Hepatocyte (in vitro differentiated cells): ENCODE data around the gene KCNK4. TPM values are rescaled to one million over a fixed set of nuclear protein-coding genes. Genes with fewer than 3 reads are reported as not detected.

Source experiments
- DNase-seq: peaks from one replicate; pipeline ENCODE4 v3.0.0-alpha.2; 2016; ENCODE audit warnings: low spot score
- H2AFZ ChIP-seq: fragments of 200-600 bp; sonication (generic); 2 replicates; pipeline ENCODE4 v1.6.0; 2016; ENCODE audit warnings: antibody characterized with exemption, mild to moderate bottlenecking
- H3K27ac ChIP-seq: fragments of 200-600 bp; sonication (generic); 2 replicates; pipeline ENCODE4 v1.5.1; 2016; ENCODE audit warnings: mild to moderate bottlenecking
- H3K27me3 ChIP-seq: fragments of 200-600 bp; sonication (generic); 2 replicates; pipeline ENCODE4 v1.6.1; 2016
- H3K36me3 ChIP-seq: fragments of 200-600 bp; sonication (generic); replicated peaks from 2 replicates; pipeline ENCODE4 v1.5.1; 2016; ENCODE audit warnings: low read depth; ENCODE audit not compliant: insufficient read depth
- H3K4me1 ChIP-seq: fragments of 200-600 bp; sonication (generic); 2 replicates; pipeline ENCODE4 v1.5.1; 2016; ENCODE audit warnings: mild to moderate bottlenecking, moderate library complexity; ENCODE audit not compliant: insufficient read depth
- H3K4me2 ChIP-seq: fragments of 200-600 bp; sonication (generic); 2 replicates; pipeline ENCODE4 v1.6.0; 2016
- H3K4me3 ChIP-seq: fragments of 200-600 bp; sonication (generic); 2 replicates; pipeline ENCODE4 v1.5.1; 2016; ENCODE audit warnings: mild to moderate bottlenecking
- H3K79me2 ChIP-seq: fragments of 200-600 bp; sonication (generic); 2 replicates; pipeline ENCODE4 v1.6.0; 2017; ENCODE audit warnings: mild to moderate bottlenecking
- H3K9me2 ChIP-seq: fragments of 200-600 bp; sonication (generic); replicated peaks from 2 replicates; pipeline ENCODE4 v1.6.0; 2017; ENCODE audit warnings: mild to moderate bottlenecking; ENCODE audit not compliant: insufficient read depth
- H3K9me3 ChIP-seq: fragments of 200-600 bp; sonication (generic); 2 replicates; pipeline ENCODE4 v1.5.1; 2016; ENCODE audit warnings: low read depth, mild to moderate bottlenecking
- H4K20me1 ChIP-seq: fragments of 200-600 bp; sonication (generic); 2 replicates; pipeline ENCODE4 v1.6.0; 2016; ENCODE audit warnings: mild to moderate bottlenecking; ENCODE audit not compliant: insufficient read depth, poor library complexity, severe bottlenecking
- EZH2 ChIP-seq: fragments of 200-600 bp; sonication (generic); IDR thresholded peaks from 2 replicates; pipeline ENCODE4 v1.6.1; 2016; ENCODE audit warnings: antibody characterized with exemption, mild to moderate bottlenecking, borderline replicate concordance
- EZH2phosphoT487 ChIP-seq: fragments of 200-600 bp; sonication (generic); IDR thresholded peaks from one replicate; pipeline ENCODE4 v1.6.1; 2018; ENCODE audit warnings: antibody characterized with exemption, mild to moderate bottlenecking, low read depth, moderate library complexity; ENCODE audit not compliant: unreplicated experiment, severe bottlenecking
- WGBS: methylation state at CpG from one replicate; pipeline ENCODE4 v1.1.6; 2016; ENCODE audit warnings: low lambda C conversion rate; ENCODE audit errors: missing lambda C conversion rate; 5-methylcytosine and 5-hydroxymethylcytosine counted together
- polyA plus RNA-seq: library from polyadenylated mRNA; unstranded; fragments of >200 nt; fragmentation: Nextera tagmentation; extraction: Ambion mirVana; gene quantifications from 2 replicates; pipeline ENCODE4 v1.2.1, GENCODE V29; 2016
- total RNA-seq: library from RNA; depleted of rRNA; stranded (reverse); fragments of >200 nt; gene quantifications from 2 replicates; pipeline ENCODE4 v1.2.3, GENCODE V29; 2014
- TF ChIP-seq, protein P1 (sequence below): fragments of 200-600 bp; sonication (generic); IDR thresholded peaks from 2 replicates; pipeline ENCODE4 v1.5.1; 2016; ENCODE audit warnings: antibody characterized with exemption, mild to moderate bottlenecking; ENCODE audit not compliant: poor library complexity

The KCNK4 gene
- total and polyA plus RNA-seq, 2 experiments from 2014 or later, result not detected

- no peaks in the 10 kb centered on the region for H4K20me1 ChIP-seq
- peaks cover 16% of the 10 kb centered on the region for H3K79me2 ChIP-seq
- H3K4me3 ChIP-seq, result peak within 1 kb of the TSS; percentile 84
- H3K4me1 ChIP-seq, result peaks cover 12% of the 10 kb centered on the region
- peak within 1 kb of the TSS; percentile 87 for H2AFZ ChIP-seq
- no peaks in the 10 kb centered on the region for H3K36me3 ChIP-seq
- TF ChIP-seq EZH2phosphoT487 (no peak), EZH2 (no peak)
- TF ChIP-seq, protein P1, sequence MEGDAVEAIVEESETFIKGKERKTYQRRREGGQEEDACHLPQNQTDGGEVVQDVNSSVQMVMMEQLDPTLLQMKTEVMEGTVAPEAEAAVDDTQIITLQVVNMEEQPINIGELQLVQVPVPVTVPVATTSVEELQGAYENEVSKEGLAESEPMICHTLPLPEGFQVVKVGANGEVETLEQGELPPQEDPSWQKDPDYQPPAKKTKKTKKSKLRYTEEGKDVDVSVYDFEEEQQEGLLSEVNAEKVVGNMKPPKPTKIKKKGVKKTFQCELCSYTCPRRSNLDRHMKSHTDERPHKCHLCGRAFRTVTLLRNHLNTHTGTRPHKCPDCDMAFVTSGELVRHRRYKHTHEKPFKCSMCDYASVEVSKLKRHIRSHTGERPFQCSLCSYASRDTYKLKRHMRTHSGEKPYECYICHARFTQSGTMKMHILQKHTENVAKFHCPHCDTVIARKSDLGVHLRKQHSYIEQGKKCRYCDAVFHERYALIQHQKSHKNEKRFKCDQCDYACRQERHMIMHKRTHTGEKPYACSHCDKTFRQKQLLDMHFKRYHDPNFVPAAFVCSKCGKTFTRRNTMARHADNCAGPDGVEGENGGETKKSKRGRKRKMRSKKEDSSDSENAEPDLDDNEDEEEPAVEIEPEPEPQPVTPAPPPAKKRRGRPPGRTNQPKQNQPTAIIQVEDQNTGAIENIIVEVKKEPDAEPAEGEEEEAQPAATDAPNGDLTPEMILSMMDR, result no peak
- H3K27ac ChIP-seq, result peak within 1 kb of the TSS; percentile 97
- H3K4me2 ChIP-seq, result peak within 1 kb of the TSS; percentile 94
- H3K9me3 ChIP-seq, result no peaks in the 10 kb centered on the region
- no peaks in the 10 kb centered on the region for H3K27me3 ChIP-seq
- WGBS, result 6% methylated on average over 33 of the region's 44 CpGs
- H3K9me2 ChIP-seq, result no peaks in the 10 kb centered on the region
- DNase-seq, result peak; percentile 97
Measured at GRCh38 chr11:64284048-64284961, 6.8 kb upstream of the KCNK4 start, which contains the start of gene BAD. Gene BAD, minus strand, starts transcription at chr11:64284665. Its CDS starts 297 bp downstream, at chr11:64284368.

DNA sequence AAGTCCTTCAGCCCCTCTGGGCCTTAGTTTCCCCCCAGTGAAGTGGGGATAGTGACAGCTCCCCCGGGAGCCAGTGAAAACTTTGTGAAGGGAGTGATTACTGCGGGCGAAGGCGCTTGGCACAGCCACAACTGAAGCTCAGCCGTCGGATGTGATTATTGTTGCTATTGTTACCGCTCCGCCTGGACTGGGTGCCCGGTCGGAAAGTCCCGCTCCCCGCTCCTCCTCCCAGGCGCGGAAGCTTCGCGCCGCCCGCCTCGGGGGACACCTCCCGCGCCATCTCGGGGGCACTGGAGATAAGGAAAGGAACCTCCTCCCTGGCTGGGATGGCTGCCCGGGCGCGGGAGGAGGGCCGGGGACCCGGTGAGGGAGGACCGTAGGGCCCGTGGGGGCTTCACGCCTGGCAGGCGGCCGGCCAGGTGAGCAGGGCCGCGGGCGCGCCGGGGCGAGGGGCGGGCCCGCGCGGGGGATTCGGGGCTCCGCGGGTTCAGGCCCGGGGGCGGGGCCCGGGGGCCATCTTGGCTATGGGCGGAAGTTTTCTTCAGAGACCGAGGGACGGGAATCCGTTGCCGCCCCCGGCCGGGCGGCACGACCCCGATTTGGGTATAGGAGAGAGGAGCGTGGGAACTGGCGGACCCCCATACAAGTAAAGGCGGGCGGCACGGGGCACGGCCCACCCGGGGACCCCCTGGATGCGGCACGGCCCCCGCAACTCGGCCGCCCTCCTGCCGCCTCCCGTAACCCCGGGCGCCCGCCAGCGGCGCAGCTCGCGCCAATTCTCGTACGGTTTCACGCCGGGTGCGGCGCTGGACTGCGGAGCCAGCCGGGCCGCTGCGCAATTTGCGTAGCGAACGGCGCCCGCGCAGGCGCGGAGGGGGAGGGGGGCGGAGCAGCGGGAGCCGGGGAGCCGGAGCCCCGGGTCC, 5.9 kb upstream of the KCNK4 start, which contains the start of gene GPR137:
GPR137 (plus strand) TSS at position 887 of the 923 bp plus-strand sequence. CDS start 677 bp downstream, outside the sequence.
- peak within 1 kb of the TSS; percentile 87 for H2AFZ ChIP-seq

More for the DNA sequence above, 5.9 kb upstream of the KCNK4 start, which contains the start of gene GPR137:
- peak; percentile 93 for DNase-seq
- Histone ChIP-seq H3K9me2 (no peaks in the 10 kb centered on the region), H3K79me2 (peaks cover 16% of the 10 kb centered on the region), H3K4me3 (peak within 1 kb of the TSS; percentile 84), H3K9me3 (no peaks in the 10 kb centered on the region), H3K4me2 (peak within 1 kb of the TSS; percentile 94), H4K20me1 (no peaks in the 10 kb centered on the region), H3K27ac (peak within 1 kb of the TSS; percentile 97), H3K4me1 (peaks cover 12% of the 10 kb centered on the region), H3K36me3 (no peaks in the 10 kb centered on the region), H3K27me3 (peaks cover 7% of the 10 kb centered on the region)
- 2% methylated on average over 49 of the region's 102 CpGs for WGBS
- TF ChIP-seq, protein P1, result no peak
- TF ChIP-seq EZH2, result no peak
- TF ChIP-seq EZH2phosphoT487, result no peak
